ENCODE data around the gene KLHDC1.
A peak's percentile ranks its signal among the peaks of the same experiment; 100 is the strongest.
"Not testable (repeated sequence)": the region's sequence is repeated elsewhere in the genome, so short reads cannot be mapped to it uniquely, and the experiment has no call there.

Gene KLHDC1, protein sequence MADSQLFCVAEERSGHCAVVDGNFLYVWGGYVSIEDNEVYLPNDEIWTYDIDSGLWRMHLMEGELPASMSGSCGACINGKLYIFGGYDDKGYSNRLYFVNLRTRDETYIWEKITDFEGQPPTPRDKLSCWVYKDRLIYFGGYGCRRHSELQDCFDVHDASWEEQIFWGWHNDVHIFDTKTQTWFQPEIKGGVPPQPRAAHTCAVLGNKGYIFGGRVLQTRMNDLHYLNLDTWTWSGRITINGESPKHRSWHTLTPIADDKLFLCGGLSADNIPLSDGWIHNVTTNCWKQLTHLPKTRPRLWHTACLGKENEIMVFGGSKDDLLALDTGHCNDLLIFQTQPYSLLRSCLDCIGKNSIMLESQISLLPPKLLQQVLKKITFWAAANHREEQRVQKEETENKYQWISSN

GRCh38 chr14:49692811-49693734 is at the start of gene KLHDC1:
Gene KLHDC1, plus strand, starts transcription at chr14:49693120. Its CDS starts 75 bp downstream, at chr14:49693195.
- DNase-seq (ENCODE audit: low spot score) = peak; percentile 76

DNA sequence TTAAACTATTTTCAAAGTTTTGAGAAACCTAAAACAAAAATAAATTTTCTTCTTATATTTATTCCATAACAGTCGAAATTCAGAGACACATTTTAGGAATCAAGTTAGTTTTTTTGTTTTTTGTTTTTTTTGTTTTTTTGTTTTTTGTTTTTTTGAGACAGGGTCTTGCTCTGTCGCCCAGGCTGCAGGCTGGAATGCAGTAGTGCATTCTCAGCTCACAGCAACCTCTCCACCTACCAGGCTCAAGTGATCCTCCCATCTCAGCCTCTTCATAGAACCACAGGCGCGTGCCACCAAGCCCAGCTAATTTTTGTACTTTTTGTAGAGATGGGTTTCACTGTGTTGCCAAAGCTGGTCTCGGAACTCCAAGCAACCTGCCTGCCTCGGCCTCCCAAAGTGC is 39.4 kb upstream of the KLHDC1 start:
- DNase-seq (ENCODE audit: low spot score) = no peak

DNA sequence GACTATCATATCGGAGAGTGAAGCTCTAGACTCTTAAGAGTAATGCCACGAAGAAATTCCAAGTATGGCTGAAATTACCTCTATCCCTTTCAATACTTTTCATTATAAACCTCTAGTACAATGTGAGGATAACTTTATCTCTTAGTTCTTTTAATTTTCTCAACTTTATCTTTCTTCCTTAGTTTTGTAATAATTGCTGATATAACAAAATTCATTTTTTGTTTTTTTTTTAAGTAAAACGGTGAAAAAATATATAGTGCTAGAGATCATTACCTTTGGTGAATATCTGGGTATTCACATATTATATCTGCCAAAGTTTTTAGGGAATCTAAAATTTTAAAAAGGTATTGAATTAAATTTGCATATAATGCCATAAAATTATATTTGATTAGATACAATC is 38.4 kb upstream of the KLHDC1 start:
- DNase-seq (ENCODE audit: low spot score) = no peak

DNA sequence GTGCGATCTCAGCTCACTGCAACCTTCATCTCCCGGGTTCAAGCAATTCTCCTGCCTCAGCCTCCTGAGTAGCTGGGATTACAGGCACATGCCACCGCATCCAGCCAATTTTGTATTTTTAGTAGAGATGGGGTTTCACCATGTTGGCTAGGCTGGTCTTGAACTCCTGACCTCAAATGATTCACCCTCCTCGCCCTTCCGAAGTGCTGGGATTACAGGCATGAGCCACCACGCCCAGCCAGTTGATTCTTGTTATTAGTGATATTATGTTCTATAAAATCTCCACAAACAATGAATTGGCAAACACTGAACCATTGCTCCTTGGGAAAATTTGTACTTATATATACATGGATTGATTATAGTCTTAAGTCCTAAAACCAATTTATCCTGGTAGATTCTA is 35.4 kb upstream of the KLHDC1 start:
- DNase-seq (ENCODE audit: low spot score) = not testable (repeated sequence)

DNA sequence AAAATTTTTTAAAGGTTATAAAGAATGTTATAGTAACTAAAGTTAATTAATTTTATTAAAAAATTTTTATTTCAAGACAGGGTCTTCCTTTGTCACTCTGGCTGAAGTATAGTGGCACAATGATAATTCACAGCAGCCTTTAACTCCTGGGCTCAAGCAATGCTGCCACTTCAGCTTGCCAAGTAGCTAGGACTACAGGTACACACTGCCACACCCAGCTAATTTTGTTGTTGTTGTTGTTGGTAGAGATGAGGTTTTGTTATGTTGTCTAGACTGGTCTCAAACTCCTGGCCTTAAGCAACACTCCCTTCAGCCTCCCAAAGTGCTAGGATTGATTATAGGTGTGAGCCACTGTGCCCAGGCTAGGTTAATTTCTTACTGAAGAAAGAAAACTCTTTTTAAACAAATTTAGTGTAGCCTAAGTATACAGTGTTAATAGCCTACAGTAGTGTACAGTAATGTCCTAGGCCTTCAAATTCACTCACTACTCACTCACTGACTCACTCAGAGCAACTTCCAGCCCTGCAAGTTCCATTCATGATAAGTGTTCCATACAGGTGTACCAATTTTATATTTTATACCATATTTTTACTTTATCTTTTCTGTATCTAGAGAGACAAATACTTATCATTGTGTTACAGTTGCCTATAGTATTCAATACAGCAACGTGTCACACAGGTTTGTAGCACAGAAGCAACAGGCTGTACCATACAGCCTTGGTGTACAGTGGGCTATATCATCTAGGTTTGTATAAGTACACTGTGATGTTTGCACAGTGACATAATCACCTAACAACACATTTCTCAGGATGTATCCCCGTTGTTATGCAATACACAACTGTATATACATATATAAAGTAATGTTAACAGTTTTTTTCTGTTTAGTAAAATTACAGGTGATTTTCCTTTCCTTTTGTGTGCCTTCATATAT is 33.1 kb upstream of the KLHDC1 start:
- no peak for DNase-seq (ENCODE audit: low spot score)

DNA sequence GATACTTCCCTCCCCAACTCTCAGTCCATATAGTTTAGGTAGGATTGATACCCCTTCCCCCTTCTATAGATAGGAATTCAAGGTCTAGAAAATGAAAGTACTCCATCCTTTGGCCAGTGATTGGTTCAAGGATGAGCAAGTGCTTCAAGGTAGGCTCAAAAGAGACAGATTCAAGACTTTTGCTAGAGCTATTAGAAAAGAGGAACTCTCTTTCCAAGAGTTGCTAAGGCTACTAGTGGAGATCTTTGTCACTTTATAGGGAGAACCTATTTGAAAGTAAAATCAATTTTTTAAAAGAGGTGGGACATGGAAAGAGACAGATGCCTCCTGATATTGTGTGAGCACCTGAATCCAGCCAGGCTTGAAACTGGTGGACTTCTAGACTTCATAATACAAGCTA is 22.4 kb upstream of the KLHDC1 start:
- DNase-seq (ENCODE audit: low spot score) = no peak

GRCh38 chr14:49673586-49673985 is 19.3 kb upstream of the KLHDC1 start:
- DNase-seq (ENCODE audit: low spot score) = no peak

GRCh38 chr14:49677643-49678042 is 15.3 kb upstream of the KLHDC1 start:
- DNase-seq (ENCODE audit: low spot score) = no peak

DNA sequence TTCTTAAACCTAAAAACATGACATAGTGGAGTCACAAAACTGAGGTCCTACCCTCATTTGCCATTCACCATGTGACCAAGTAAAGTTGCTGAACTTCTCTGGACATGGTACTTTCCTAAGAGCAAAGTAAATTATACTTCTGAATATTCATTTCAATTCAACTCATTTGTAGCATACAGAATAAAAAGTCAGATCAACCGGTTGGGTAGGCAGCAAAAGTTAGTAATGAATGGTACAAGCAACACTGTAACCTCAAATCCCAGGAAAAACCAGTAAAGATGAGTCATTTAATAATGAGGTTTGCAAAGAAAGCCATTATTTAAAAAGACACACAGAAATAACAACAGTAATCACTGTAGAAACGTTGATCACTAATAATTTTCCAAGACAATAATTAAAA is 13.6 kb upstream of the KLHDC1 start:
- DNase-seq (ENCODE audit: low spot score) = no peak

GRCh38 chr14:49686425-49686824 is 6.5 kb upstream of the KLHDC1 start:
- DNase-seq (ENCODE audit: low spot score) = no peak

GRCh38 chr14:49687942-49688700 is 4.8 kb upstream of the KLHDC1 start, which contains the start of gene POLE2:
Gene POLE2, minus strand, starts transcription at chr14:49688214. Its CDS starts 11 bp downstream, at chr14:49688203.
- peak; percentile 79 for DNase-seq (ENCODE audit: low spot score)

DNA sequence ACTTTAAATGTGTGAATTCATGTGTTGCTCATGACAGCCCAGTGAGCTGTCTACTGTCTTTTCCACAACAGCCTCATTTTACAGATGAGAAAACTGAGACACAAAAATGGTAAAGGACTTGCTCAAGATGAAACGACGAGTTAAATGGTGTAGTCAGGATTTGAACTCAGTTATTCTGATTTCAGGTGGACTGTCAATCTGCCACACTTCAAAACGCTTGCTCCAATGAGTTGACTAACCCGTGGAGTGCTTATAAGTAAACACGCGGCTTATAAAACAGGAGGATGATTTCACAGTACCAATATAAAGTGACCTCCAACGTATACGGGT is 4.3 kb upstream of the KLHDC1 start:
- no peak for DNase-seq (ENCODE audit: low spot score)

DNA sequence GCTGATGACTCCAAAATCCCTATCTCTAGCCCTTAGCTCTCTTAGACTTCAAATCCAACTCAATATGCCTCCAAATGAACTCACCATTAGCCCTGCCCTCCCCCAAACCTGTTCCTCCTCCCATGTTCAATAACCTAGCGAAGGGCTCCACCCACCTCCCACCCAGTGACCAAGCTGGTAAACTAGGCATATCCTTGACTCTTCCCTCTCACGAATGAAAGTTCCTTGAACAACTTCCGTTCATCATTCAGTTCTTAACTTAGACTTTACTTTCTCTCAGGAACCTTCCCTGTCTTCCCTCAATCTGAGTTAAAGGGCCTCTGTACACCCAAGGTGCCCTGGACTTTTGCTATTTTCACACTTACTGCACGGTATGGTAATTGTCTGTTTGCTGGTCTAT is 1.9 kb upstream of the KLHDC1 start:
- no peak for DNase-seq (ENCODE audit: low spot score)

GRCh38 chr14:49692193-49692757 is 645 bp upstream of the KLHDC1 start:
- no peak for DNase-seq (ENCODE audit: low spot score)

DNA sequence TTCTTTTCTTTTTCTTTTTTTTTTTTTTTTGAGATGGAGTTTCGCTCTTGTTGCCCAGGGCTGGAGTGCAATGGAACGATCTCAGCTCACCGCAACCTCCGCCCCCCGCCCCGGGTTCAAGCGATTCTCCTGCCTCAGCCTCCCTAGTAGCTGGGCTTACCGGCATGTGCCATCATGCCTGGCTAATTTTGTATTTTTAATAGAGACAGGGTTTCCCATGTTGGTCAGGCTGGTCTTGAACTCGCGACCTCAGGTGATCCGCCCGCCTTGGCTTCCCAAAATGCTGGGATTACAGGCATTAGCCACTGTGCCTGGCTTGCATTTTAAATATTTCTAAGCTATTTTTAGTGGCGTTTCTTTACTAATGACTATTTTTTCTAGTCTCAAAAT is 810 bp downstream of the KLHDC1 start:
- not testable (repeated sequence) for DNase-seq (ENCODE audit: low spot score)

- DNase-seq (ENCODE audit: low spot score) = no peak
Measured at GRCh38 chr14:49702725-49703124, 9.8 kb downstream of the KLHDC1 start.

GRCh38 chr14:49703965-49704364 is 11.0 kb downstream of the KLHDC1 start:
- no peak for DNase-seq (ENCODE audit: low spot score)

DNA sequence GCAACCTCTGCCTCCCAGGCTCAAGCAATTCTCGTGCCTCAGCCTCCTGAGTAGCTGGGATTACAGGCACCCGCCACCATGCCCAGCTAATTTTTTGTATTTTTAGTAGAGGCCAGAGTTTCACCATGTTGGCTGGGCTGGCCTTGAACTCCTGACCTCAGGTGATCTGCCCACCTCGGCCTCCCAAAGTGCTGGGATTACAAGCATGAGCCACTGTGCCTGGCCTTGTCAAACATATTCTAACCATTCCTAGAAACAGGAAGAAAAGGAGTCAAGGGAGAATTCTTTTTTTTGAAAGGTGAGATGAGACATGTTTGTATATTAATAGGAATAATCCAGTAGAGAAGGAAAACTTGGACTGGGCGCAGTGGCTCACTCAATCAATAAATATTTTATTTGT is 11.6 kb downstream of the KLHDC1 start:
- DNase-seq (ENCODE audit: low spot score) = not testable (repeated sequence)

GRCh38 chr14:49710993-49711392 is 18.1 kb downstream of the KLHDC1 start:
- not testable (repeated sequence) for DNase-seq (ENCODE audit: low spot score)

- DNase-seq (ENCODE audit: low spot score) = no peak
Measured at GRCh38 chr14:49720744-49721143, 27.8 kb downstream of the KLHDC1 start.

Measured in RKO (cell line).